NT2/D1 (cell line): Measurements from ENCODE around the gene ALOX5AP.

Source experiments
- SUZ12 ChIP-seq: IDR thresholded peaks from 2 replicates; pipeline ENCODE4 v1.6.1; 2011; ENCODE audit not compliant: insufficient read length, insufficient read depth; ENCODE audit errors: extremely low read depth
- ZNF274 ChIP-seq: IDR thresholded peaks from 2 replicates; pipeline ENCODE4 v1.6.1; 2011; ENCODE audit warnings: mild to moderate bottlenecking, low read depth, low read length

GRCh38 chr13:30787738-30788525 lies 52.6 kb downstream of the ALOX5AP start:
- TF ChIP-seq ZNF274: no peak
- no peak for TF ChIP-seq SUZ12
